Dedifferentiated amniotic fluid mesenchymal stem cell (primary cell): ENCODE measurements around the gene KLF11.
A peak's percentile ranks its signal among the peaks of the same experiment; 100 is the strongest.
"Not testable (repeated sequence)": the region's sequence is repeated elsewhere in the genome, so short reads cannot be mapped to it uniquely, and the experiment has no call there.

ENCODE experiments used
- DNase-seq: peaks from one replicate; pipeline ENCODE4 v3.0.0-alpha.2; 2016; ENCODE audit errors: extremely low spot score

Gene KLF11

DNA sequence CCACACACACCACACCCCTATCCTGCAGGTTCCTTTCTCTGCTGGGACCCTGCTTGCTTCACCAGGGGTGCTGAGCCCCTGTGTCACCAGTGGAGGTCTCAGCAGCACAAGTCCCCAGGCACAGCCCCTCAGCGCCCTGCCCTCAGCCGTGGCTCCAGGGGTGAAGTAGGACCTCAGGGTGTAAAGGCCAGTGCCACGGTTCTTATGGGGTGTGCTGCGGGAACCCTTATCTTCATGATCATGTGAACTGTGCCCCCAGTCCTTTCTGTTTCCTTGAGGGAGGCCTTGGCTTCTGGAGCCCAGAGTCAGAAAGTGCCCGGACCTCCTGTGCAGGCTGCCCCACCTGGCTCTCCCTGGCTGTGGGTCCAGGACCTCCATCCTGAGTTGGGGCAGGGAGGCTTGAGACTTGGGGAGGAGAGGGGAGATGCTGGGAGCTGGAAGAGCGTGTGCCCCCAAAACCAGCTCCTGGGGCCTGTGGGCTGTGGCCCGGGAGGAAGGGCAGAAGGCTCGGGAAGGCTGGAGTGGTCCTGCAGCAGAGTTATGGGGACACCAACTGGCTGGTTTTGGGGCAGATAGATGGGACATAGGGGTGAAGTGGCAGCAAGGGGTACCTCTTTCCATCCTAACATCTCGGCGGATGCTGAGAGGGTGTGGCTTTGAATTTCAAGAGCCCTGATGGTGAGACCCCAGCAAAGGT is 20.2 kb upstream of the KLF11 start:
- no peak for DNase-seq

DNA sequence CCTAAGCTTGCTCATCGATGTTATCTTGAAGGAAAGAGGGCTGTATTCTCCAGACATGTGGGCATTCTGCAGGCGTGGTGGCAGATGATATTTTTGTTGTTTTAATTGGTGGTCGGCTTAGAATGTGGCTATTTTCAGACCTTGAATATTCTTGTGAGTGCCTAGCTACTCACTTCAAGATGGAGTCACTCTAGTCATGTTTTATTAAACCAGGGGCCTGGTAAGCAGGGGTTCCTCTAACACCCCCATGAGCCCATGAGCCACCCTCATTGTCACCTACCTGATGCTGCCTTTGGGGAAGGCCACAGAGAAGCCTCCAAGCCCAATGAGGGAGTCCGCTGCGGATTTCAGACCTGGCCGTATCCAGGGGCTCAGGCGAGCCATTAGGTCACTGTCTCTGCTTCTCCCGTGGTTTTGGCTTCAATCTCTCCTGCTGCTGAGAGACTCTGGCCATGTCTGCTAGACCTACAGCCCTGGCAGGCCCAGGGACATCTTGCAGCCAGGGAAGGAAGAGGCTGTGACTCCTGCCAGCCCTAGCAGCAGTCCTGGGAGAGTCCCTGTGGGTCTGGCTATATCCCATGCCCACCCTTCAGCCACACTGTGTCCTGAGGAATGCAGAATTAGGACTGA is 16.3 kb upstream of the KLF11 start:
- DNase-seq: no peak

DNA sequence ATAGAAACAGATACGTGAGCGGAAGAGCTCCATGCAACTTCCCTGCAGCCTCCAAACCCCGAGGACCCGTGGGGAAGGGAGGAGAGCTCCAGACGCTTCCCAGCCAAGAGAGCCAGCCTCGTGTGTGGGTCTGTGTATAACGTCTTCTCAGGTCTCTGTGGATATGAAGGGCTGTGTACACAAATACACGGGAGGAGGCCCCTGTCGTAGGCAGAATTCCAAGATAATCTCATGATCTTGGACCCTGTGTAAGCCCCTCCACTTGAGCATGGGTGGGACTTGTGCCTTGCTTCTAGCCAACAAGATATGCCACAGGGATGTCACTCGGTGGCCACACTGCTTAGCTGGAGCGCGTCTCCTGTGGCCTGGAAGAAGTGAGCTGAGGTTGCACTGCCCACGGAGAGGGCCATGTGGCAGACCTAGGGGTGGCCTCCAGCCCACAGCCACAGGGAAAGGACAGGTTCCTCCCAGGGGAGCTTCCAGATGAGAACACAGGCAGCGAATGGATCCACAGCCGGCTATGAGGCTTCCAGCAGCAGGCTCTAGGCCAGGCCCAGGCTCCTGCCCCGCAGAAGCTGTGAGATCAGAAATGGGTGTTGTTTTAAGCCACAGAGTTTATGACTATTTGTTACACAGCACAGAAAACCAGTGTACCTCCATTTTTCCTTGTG is 15.6 kb upstream of the KLF11 start:
- no peak for DNase-seq

DNA sequence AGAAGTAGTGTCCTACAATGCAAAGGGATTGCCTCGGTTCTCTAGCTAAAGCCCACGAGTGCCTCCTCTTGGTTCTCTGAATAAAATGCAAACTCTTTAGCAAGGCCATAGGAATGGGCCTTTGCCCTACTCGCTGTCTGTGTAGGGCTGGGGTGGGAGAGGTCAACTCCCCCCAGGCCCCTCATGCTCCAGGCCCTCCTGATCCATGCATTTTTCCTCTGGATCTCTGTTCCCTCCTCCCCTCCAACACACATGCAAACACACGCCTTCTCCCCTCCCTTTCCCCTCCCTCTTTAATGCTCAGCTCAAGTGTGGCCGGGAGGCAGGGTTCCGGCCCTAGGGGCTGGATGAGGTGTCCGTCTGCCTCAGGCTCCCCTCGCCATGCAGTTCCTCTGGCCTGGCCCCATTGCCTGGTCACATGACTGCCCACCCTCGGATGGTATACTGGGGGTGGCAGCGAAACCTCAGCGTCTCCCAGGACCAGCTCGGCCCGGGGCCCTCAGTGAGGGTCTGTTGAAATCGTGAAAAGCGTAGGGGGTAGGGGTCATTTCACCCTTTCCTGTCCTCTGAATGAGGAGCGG is 14.9 kb upstream of the KLF11 start:
- DNase-seq: no peak

DNA sequence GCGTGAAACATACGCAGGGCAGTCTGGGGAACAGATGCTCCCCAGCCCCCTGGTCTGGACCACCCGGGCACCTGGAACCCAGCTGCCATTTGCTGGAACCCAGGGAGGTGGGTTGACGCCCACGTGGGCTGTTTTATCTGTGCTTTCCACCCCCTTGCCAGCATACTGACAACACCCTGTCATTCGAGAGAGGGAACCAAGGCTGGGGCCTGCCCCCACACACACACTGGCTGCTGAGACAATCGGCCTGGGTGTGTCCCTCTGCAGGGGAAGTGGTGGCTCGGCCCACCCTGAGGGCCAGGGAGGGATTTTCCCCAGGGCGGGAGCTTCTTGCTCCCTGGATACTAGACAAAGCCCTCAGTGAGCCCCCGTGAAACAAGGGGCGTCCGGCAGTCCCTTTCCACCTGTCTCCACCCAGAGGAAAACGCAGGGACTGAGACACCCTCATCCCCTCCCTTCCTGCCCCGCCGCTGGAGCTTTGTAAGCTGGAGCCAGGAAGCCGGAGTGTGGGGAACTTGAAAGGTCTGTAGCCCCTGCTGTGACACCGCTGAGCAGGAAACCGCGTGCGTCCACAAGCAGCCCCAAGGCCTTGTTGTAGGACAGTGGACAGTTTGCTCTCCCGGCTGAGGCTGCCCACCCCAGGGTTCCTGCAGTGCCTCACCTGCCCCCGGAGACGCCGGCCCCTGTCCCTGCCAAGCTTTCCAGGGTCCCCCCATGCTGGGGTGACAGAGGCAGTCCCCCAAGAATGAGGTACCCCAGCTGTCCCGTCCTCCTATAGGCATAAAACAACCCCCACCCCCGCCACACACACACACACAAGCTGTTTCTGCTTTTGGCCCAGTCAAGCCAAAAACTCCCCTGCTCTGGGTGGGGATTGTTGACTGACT is 14.1 kb upstream of the KLF11 start:
- no peak for DNase-seq

DNA sequence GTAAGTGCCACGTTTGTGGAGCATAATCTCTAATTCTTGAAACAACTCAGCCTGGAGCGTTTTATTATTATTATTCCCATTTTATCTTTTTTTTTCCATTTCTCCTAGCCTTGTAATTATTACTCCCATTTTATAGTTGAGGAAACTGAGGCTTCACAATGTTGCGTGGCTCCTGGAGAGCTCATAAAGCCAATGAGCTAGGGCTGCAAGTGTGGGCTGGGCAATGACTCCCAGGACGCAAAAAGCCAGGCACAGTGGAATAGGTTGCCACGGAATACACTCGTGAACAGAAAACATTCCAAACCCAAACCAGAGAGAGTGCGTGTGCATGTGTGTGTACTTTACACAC is 13.5 kb upstream of the KLF11 start:
- DNase-seq: no peak

DNA sequence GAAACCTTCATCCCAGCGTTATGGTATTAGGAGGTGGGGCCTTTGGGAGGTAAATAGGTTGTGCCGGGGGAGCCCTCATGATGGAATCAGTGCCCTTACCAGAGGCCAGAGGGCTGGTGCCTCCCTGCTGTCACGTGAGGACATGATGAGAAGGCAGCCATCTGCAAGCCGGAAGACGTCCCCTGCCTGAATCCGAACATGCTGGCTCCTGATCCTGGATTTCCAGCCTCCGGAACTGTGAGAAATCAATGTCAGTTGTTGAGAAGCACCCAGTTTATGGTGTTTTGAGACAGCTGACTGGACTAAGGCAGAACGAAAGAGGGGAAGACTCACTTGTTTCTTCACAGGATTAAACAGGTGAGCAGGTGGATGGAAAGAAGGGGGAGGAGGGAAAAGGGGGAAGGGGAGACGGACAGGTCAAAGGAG is 13.0 kb upstream of the KLF11 start:
- no peak for DNase-seq

DNA sequence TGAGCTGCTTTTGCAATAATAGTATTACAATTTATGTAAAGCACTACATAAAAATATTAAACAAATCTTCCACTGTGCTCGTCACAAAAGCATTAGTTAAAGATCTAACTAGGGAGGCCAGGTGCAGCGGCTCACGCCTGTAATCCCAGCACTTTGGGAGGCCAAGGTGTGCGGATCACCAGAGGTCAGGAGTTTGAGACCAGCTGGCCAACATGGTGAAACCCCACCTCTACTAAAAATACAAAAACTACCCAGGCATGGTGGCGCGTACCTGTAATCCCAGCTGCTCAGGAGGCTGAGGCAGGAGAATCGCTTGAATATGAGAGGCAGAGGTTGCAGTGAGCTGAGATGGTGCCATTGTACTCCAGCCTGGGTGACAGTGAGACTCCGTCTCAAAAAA is 12.6 kb upstream of the KLF11 start:
- DNase-seq: not testable (repeated sequence)

DNA sequence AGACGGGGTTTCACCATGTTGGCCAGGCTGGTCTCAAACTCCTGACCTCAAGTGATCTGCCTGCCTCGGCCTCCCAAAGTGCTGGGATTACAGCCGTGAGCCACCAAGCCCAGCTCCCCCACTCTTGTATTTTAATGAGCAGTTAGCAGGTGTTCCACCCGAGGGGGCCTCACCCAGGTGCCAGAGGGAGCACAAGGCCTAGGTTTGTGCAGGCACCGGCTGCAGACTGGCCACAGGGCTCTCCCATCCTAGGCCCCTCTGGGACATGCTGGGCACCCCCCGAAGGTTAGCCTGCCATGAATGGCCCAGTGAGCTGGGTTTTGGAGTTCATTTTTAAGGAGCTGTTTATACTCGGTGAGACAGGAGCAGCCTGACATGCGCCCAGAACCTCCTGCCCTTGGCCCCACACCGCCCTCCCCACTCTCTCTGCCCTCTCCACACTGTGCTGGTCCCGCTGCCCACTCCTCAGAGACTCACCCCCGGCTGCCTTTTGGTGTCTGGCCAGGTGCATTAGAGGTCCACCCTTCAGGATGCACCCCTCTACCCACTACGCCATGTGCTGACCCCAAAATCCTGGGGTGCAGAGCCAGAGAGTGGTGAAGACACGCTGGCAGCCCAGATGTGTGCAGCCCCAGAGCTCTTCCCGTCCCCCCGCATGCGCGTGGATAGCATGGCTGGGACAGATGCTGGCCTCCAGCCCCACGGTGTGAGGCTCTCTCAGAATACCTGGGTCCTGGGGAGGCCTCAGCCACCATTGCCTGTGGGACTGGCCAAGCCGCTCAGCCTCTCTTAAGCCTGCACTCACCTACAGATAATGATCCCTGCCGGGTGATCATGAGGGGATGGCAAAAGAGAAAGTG is 11.2 kb upstream of the KLF11 start:
- no peak for DNase-seq

DNA sequence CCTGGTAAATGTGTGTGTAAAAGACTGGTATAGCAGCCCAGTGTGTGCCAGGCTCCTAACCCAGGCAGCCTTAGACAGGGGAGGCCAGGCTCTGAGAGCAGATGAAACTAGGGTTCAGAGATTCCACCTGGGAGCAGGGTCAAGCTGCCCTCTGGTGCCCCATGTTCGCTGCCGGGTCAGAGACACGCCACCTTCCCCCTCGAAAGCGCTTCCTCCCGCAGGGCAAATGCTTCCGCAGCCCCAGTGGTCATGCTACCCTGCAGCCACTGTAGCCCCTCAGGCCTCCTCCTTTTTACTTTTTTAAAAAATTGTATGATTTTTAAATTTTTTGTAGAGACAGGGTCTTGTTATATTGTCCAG is 10.6 kb upstream of the KLF11 start:
- DNase-seq: no peak

DNA sequence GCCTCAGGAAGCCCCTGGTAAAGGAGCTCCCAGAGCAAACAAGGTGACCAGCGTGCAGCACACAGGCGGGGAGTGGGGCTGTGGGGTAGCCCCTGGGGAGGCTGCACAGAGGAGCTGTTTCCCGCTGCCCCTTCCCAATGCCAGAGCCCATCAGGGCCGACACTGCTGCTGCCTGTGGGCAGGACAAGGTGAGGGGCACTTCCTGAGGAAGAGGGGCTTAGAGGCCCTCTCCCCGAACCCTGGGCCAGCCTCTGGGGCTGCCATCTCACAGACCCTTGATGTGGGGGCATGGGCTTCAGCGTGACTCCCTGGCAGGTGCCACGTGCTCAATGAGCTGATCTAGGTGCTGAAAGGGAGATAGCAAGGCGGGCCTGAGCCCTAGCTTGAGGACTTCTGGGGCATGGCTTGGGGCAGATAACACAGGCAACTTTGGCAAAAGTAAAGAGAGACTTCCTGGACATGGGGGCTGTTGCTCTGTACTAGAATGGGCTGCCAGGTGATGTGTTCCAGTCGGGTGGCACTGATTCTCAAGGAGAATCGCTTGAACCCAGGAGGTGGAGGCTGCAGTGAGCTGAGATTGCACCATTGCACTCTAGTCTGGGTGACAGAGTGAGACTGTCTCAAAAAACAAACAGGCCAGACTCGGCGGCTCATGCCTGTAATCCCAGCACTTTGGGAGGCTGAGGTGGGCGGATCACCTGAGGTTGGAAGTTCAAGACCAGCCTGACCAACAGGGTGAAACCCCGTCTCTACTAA is 9.9 kb upstream of the KLF11 start:
- no peak for DNase-seq

DNA sequence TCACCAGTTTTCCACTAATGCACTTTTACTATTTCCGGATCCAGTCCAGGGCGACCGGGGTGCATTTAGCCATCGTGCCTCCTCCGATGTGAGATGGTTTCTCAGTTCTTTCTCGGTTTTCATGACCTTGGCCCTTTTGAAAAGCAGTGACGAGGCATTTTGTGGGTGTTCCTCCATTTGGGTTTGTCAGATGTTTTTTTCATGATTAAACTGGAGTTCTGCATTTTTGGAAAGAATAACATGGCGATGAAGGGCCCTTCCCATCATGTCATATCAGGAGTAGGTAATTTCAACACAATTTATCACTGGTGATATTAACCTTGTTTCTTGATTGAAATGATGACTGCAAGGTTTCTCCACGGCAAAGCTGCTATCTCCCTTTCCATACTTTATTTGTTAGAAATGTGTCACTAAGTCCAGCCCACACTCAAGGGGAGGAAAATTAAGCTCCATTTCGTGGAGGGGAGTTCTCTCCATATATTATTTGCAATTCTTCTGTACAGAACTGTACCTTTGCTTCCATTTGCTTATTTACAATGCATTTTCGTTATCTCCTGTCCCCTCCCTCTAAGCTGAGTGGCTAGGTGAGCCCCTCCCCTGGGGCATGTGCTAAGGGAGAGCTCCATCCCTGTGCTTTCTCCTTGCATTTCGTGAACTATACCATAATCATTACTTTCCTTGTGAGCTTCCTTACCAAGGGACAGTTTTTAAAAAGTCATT is 8.9 kb upstream of the KLF11 start:
- no peak for DNase-seq

DNA sequence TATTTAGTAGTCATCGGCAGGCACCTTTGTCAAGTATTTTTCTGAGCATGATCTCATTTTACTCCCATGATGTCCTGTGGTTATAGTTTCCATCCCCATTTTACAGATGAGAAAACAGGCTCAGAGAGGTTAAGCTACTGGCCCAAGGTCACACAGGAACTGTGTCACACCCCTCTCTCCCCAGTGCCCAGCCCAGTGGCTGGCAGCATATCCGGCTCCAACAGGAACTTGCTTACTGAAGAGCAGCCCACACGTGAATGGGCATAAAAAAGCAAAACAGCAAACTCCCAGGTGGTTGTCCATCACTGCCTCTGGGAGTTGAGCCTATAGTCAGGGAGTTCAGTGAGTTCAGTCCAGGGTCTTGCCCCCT is 8.3 kb upstream of the KLF11 start:
- no peak for DNase-seq

DNA sequence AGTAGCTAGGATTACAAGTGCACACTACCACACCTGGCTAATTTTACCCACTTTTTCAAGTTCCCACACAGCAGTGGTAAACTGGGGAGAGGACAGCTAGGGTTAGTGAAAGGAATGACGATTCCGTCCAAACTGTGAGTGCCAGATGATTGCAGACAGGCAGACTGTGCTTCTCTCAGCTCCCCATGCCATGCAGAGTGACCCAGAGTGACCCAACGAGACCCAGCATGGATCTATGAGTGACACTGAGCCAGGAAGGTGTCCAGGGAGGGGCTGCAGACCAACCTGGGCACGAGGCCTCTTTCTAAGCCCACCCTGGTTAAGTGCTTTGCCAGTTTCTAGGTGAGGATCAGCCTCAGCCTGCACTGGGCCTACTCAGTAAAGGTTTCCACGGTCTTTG is 7.7 kb upstream of the KLF11 start:
- no peak for DNase-seq

DNA sequence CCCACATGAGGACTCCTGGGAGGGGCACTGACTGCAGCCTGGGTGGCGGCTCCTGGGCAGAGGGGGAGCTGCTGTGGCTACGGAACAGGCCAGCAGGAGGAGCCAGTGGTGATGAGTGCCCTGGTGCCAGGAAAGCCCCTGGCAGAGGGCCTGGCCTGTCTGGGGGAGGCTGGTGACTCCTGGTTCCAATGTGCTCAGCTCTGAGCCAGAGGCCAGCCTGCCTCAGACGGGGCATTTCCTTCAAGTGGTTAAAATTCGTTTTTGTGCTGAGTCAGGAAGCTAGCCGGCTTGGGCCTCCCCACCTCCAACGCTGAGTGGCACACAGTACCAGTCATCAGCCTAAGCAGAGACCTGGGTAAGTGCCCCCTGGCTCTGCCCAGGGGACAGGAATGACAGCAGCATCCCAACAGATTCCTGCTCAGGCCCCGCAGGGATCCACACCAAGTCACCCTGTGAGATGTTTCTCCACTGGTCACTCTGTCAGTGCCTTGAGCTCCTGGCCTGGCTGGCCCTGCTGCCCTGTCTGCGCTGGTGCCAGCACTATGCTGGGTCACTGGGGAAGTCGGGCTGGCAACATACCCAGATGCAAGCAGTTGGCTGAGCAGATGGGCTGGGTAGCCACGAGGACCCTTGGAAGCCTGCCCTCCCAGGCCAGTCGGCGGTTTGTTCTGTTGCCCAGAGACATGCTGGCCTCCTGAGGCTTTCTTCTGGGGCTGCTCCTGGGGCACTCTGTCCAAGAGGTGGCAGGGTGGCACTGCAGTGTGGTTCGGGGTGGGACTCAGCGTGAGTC is 7.1 kb upstream of the KLF11 start:
- DNase-seq: peak; percentile 63

DNA sequence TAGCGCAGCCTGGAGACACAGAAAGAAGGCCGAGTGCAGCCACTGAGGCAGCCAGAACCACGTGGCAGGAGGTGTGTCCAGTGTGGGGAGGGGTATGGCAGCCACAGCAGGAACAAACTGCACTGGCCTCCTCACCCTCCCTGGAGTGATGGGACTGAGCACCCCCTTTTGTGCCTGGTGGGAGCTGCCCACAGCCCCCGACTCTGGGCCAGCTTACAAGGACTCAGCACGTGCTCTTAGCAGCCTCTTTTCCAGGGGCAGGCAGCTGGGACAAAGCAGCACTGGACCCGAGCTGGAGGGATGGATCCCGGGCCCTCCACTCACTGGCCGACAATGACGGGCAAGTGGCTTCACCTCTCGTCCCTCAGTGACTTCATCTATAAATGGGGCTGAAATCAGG is 5.2 kb upstream of the KLF11 start:
- DNase-seq: no peak

DNA sequence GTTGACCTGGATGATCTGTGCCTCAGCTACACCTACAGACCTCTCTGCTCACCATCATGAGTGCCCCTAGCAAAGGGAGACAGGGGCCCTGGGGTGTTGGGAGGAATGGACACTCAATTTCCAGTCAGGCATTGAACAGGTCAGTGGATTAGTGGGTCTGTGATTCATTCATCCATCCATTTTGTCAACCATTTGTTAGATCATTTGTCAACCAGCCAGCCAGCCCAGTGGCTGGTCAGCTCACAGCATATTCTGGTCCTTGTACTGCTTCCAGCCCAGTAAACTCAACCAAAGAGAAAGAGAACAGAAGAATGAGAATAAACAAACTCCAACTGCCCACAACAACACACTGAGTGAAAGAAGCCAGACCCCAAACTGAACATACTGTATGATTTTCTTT is 4.6 kb upstream of the KLF11 start:
- DNase-seq: no peak

DNA sequence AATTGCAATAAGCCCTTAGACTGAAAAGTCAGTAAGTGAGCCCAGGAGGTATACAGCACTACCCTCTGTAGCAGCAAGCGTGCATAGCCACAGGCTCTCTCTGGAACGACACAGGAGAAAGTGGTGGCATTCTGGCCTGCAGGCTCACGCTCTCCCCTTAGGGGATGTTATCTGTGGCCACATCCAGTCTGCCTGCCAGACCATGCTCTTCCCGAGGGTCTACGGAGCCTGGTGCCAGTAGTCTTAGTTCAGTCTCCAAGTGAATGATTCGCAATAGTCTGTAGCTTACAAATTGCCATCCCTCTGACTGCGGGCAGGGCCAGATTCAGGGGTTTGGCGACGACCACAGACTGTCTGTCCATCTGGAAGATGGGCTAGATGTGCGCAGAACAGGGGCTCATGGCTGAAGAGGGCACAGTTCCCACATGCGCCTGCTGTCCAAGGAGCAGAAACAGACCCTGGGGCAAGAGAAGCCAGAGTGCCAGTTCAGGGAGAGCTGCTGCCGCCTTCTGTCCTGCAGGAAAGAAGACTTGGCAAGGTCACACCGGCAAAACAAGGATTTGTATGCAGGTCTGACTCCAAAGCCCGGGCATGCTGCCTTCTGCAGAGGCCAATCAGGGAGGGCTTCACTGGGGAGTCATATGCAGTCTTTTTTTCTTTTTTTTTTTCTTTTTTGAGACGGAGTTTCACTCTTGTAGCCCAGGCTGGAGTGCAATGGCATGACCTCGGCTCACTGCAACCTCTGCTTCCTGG is 3.5 kb upstream of the KLF11 start:
- no peak for DNase-seq
